GM23248 (cell line): ENCODE results near the gene KDM3A. TPM values are rescaled to one million over a fixed set of nuclear protein-coding genes. Genes with fewer than 3 reads are reported as not detected.

Source experiments
- DNase-seq: peaks from one replicate; pipeline ENCODE4 v3.0.0-alpha.2; 2015
- H2AFZ ChIP-seq: fragments of 200-600 bp; sonication (generic); 2 replicates; pipeline ENCODE4 v1.6.1; 2016; ENCODE audit warnings: antibody characterized with exemption
- H3F3A ChIP-seq: fragments of 200-600 bp; sonication (generic); 2 replicates; pipeline ENCODE4 v1.6.1; 2016; ENCODE audit warnings: mild to moderate bottlenecking, antibody characterized with exemption, mixed run types; ENCODE audit not compliant: insufficient read depth
- H3K27ac ChIP-seq: fragments of 200-600 bp; sonication (generic); 2 replicates; pipeline ENCODE4 v1.5.1; 2016; ENCODE audit warnings: mild to moderate bottlenecking
- H3K27me3 ChIP-seq: fragments of 200-600 bp; sonication (generic); replicated peaks from 2 replicates; pipeline ENCODE4 v1.6.1; 2016; ENCODE audit warnings: mild to moderate bottlenecking; ENCODE audit not compliant: insufficient read depth
- H3K36me3 ChIP-seq: fragments of 200-600 bp; sonication (generic); 2 replicates; pipeline ENCODE4 v1.6.1; 2016; ENCODE audit warnings: low read depth, mild to moderate bottlenecking
- H3K4me1 ChIP-seq: fragments of 200-600 bp; sonication (generic); 2 replicates; pipeline ENCODE4 v1.6.1; 2016; ENCODE audit warnings: mild to moderate bottlenecking; ENCODE audit not compliant: insufficient read depth
- H3K4me2 ChIP-seq: fragments of 200-600 bp; sonication (generic); one replicate; pipeline ENCODE4 v1.6.1; 2016; ENCODE audit warnings: mild to moderate bottlenecking; ENCODE audit not compliant: unreplicated experiment
- H3K4me3 ChIP-seq: fragments of 200-600 bp; sonication (generic); 2 replicates; pipeline ENCODE4 v1.5.1; 2016; ENCODE audit warnings: mild to moderate bottlenecking
- H3K79me2 ChIP-seq: fragments of 200-600 bp; sonication (generic); 2 replicates; pipeline ENCODE4 v1.6.1; 2016; ENCODE audit warnings: mild to moderate bottlenecking; ENCODE audit not compliant: insufficient read depth
- H3K9ac ChIP-seq: fragments of 200-600 bp; sonication (generic); 2 replicates; pipeline ENCODE4 v1.6.1; 2016; ENCODE audit warnings: mild to moderate bottlenecking
- H3K9me2 ChIP-seq: fragments of 200-600 bp; sonication (generic); 2 replicates; pipeline ENCODE4 v1.6.1; 2016; ENCODE audit warnings: mixed run types, mild to moderate bottlenecking, moderate library complexity; ENCODE audit not compliant: insufficient read depth
- H3K9me3 ChIP-seq: fragments of 200-600 bp; sonication (generic); one replicate; pipeline ENCODE4 v1.6.1; 2017; ENCODE audit warnings: low read depth
- H4K20me1 ChIP-seq: fragments of 200-600 bp; sonication (generic); 2 replicates; pipeline ENCODE4 v1.6.0; 2016; ENCODE audit not compliant: insufficient read depth
- EZH2 ChIP-seq: fragments of 200-600 bp; sonication (generic); IDR thresholded peaks from 2 replicates; pipeline ENCODE4 v1.6.1; 2018; ENCODE audit warnings: antibody characterized with exemption, mild to moderate bottlenecking; ENCODE audit not compliant: insufficient read depth, poor library complexity, severe bottlenecking
- EZH2phosphoT487 ChIP-seq: fragments of 200-600 bp; sonication (generic); IDR thresholded peaks from 2 replicates; pipeline ENCODE4 v1.6.1; 2018; ENCODE audit warnings: antibody characterized with exemption, moderate library complexity, mild to moderate bottlenecking, low read depth; ENCODE audit not compliant: insufficient read depth
- WGBS, 2 experiments: methylation state at CpG; one replicate each; pipeline ENCODE4 v1.1.6; 2015 to 2017; ENCODE audit warnings: low lambda C conversion rate in 2 of 2, low coverage in 1 of 2; ENCODE audit errors: missing lambda C conversion rate in 2 of 2; 5-methylcytosine and 5-hydroxymethylcytosine counted together
- in situ Hi-C: fragments of 300-500 bp; cut with MboI; formaldehyde crosslinking; loops from 2 replicates; pipeline ENCODE4 v1.15.0; 2020
- polyA plus RNA-seq: library from polyadenylated mRNA; unstranded; fragments of >200 nt; fragmentation: Nextera tagmentation; extraction: Ambion mirVana; gene quantifications from 2 replicates; pipeline ENCODE4 v1.2.1, GENCODE V29; 2016
- total RNA-seq: library from RNA; depleted of rRNA; stranded (reverse); fragments of >200 nt; shearing (Covaris generic); gene quantifications from 2 replicates; pipeline ENCODE4 v1.2.3, GENCODE V29; 2014

KDM3A gene
- total and polyA plus RNA-seq, 2 experiments from 2014 or later = 14.6 to 24.4 TPM

DNA sequence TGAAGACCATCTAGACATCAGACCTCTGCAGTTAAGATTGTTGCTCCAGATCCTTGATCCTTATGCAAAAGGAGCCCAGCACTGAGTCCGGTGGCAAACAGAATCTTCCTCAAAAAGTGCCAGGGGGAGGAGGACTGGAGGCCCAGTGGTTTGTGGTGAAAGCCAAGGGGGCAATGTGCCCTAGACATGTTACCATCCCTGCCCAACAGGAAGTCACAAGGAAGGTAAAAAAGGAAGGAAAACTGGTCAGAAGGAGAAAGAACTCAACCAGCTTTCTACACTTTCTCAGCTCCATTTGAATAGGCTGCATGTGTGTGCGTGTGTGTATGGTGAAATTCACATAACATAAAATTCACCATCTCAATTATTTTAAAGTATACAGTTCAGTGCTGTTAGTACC, 25.0 kb upstream of the KDM3A start:
- 66 to 75% methylated on average over 2 of the region's 2 CpGs for WGBS, 2 experiments
- Histone ChIP-seq H3K9ac (no peak overlapping the region), H3K9me3 (no peaks in the 10 kb centered on the region), H3K4me1 (no peaks in the 10 kb centered on the region), H3K36me3 (no peaks in the 10 kb centered on the region), H3K4me2 (no peak overlapping the region), H3K79me2 (no peaks in the 10 kb centered on the region), H3K27ac (no peak overlapping the region), H3K9me2 (no peaks in the 10 kb centered on the region), H3F3A (no peaks in the 10 kb centered on the region), H3K27me3 (peaks cover 14% of the 10 kb centered on the region), H2AFZ (no peak overlapping the region), H4K20me1 (no peaks in the 10 kb centered on the region), H3K4me3 (no peak overlapping the region)
- in situ Hi-C loops = no loop called here
- DNase-seq = no peak
- no peak for TF ChIP-seq EZH2
- no peak for TF ChIP-seq EZH2phosphoT487

GRCh38 chr2:86417961-86418360, 23.2 kb upstream of the KDM3A start:
- DNase-seq = peak; percentile 45
- Histone ChIP-seq H3K9me2 (no peaks in the 10 kb centered on the region), H3K9ac (no peak overlapping the region), H4K20me1 (no peaks in the 10 kb centered on the region), H2AFZ (no peak overlapping the region), H3K9me3 (no peaks in the 10 kb centered on the region), H3K79me2 (no peaks in the 10 kb centered on the region), H3K36me3 (no peaks in the 10 kb centered on the region), H3K27ac (no peak overlapping the region), H3K4me3 (no peak overlapping the region), H3K4me2 (no peak overlapping the region), H3K4me1 (no peaks in the 10 kb centered on the region), H3K27me3 (peaks cover 14% of the 10 kb centered on the region), H3F3A (no peaks in the 10 kb centered on the region)
- WGBS, 2 experiments = 71 to 100% methylated on average over 1 of the region's 1 CpG
- no peak for TF ChIP-seq EZH2
- in situ Hi-C loops = no loop called here

GRCh38 chr2:86420913-86421312, 20.3 kb upstream of the KDM3A start:
- Histone ChIP-seq H3K79me2 (no peaks in the 10 kb centered on the region), H2AFZ (no peak overlapping the region), H3K27ac (no peak overlapping the region), H3K4me2 (no peak overlapping the region), H3K4me1 (no peaks in the 10 kb centered on the region), H3K4me3 (no peak overlapping the region), H4K20me1 (no peaks in the 10 kb centered on the region), H3F3A (no peaks in the 10 kb centered on the region), H3K9ac (no peak overlapping the region), H3K9me2 (no peaks in the 10 kb centered on the region), H3K27me3 (peaks cover 17% of the 10 kb centered on the region), H3K36me3 (no peaks in the 10 kb centered on the region), H3K9me3 (no peaks in the 10 kb centered on the region)
- in situ Hi-C loops = no loop called here
- DNase-seq = no peak
- no peak for TF ChIP-seq EZH2phosphoT487
- no peak for TF ChIP-seq EZH2
- 44 to 59% methylated on average over 5 of the region's 5 CpGs for WGBS, 2 experiments

DNA sequence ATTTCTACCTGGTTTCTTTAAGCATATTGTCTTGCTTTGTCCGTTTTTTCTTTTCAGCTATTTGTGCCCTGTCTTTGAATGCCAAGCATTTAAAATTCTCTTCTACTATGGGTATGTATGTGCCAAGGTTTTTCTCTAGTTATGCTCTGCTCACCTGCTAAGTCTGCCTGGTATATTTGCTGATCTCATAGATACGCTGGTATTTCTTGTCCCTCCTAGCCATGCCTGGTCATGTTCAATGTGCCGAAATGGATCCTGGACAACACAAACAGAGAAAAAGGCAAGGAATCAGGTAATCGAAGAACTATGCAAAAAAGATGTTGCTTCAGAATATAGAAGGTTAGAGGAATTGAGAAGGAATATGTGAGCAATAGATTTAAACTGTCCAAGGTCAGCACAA, 14.9 kb upstream of the KDM3A start:
- WGBS, 2 experiments = 49 to 53% methylated on average over 4 of the region's 4 CpGs
- no peak for TF ChIP-seq EZH2
- no peak for TF ChIP-seq EZH2phosphoT487
- H3K9me2 ChIP-seq = no peaks in the 10 kb centered on the region

GRCh38 chr2:86429335-86429734, 11.8 kb upstream of the KDM3A start:
- no peak for TF ChIP-seq EZH2
- no peak for TF ChIP-seq EZH2phosphoT487
- Histone ChIP-seq H3K9me2 (0 out of 2 replicates have a peak, but pooled peaks cover 4% of the 10 kb centered on the region), H3K27ac (no peak overlapping the region), H3K4me1 (no peaks in the 10 kb centered on the region), H3K9ac (no peak overlapping the region), H3K4me2 (no peak overlapping the region), H3F3A (no peaks in the 10 kb centered on the region), H2AFZ (no peak overlapping the region), H4K20me1 (no peaks in the 10 kb centered on the region), H3K4me3 (no peak overlapping the region), H3K79me2 (no peaks in the 10 kb centered on the region), H3K36me3 (no peaks in the 10 kb centered on the region), H3K9me3 (no peaks in the 10 kb centered on the region), H3K27me3 (peaks cover 33% of the 10 kb centered on the region)
- DNase-seq = no peak
- in situ Hi-C loops = no loop called here
- WGBS, 2 experiments = 21 to 25% methylated on average over 1 of the region's 1 CpG

More for the DNA sequence above, 14.9 kb upstream of the KDM3A start:
- Histone ChIP-seq H3K36me3 (no peaks in the 10 kb centered on the region), H3K4me1 (no peaks in the 10 kb centered on the region), H3K4me2 (no peak overlapping the region), H2AFZ (no peak overlapping the region), H4K20me1 (no peaks in the 10 kb centered on the region), H3K27ac (no peak overlapping the region), H3F3A (no peaks in the 10 kb centered on the region), H3K4me3 (no peak overlapping the region), H3K27me3 (peaks cover 27% of the 10 kb centered on the region), H3K9me3 (no peaks in the 10 kb centered on the region), H3K9ac (no peak overlapping the region), H3K79me2 (no peaks in the 10 kb centered on the region)
- no peak for DNase-seq
- in situ Hi-C loops = no loop called here
